A549 (cell line): ENCODE measurements around the gene PARD3B.

Experiments
- EP300 ChIP-seq, 2 experiments: fragments of >200 bp; sonication (Bioruptor Twin); formaldehyde crosslinking; IDR thresholded peaks; 2 replicates in 1 of 2; 3 replicates in 1 of 2; pipeline ENCODE4 v1.6.1; 2016 to 2017
- HMGXB4 ChIP-seq: fragments of 250-450 bp; sonication (Bioruptor Pico); IDR thresholded peaks from 2 replicates; pipeline ENCODE4 v1.5.0; 2021; ENCODE audit warnings: mild to moderate bottlenecking, moderate library complexity, borderline replicate concordance
- JUNB ChIP-seq: fragments of >200 bp; sonication (Bioruptor Twin); formaldehyde crosslinking; IDR thresholded peaks from 2 replicates; pipeline ENCODE4 v1.6.1; 2016
- KDM5A ChIP-seq: fragments of 200-600 bp; sonication (generic); IDR thresholded peaks from 2 replicates; pipeline ENCODE4 v1.6.1; 2016; ENCODE audit warnings: antibody characterized with exemption, mild to moderate bottlenecking
- MAX ChIP-seq: IDR thresholded peaks from 2 replicates; pipeline ENCODE4 v1.6.1; 2012
- NFE2L2 ChIP-seq: fragments of 150-350 bp; conservative IDR thresholded peaks from 2 replicates; pipeline ENCODE4 v1.6.1; 2014; ENCODE audit warnings: low read length
- NPAS2 ChIP-seq: fragments of 250-450 bp; sonication (Bioruptor Pico); IDR thresholded peaks from 2 replicates; pipeline ENCODE4 v1.8.0; 2022; ENCODE audit warnings: mild to moderate bottlenecking, moderate library complexity, borderline replicate concordance
- POLR2A ChIP-seq: IDR thresholded peaks from 2 replicates; pipeline ENCODE4 v1.6.1; 2012; ENCODE audit warnings: mild to moderate bottlenecking, low read length
- RCOR1 ChIP-seq: fragments of 150-350 bp; IDR thresholded peaks from 2 replicates; pipeline ENCODE4 v1.6.1; 2014; ENCODE audit warnings: antibody characterized with exemption, low read length, low read depth
- REST ChIP-seq: fragments of 200-600 bp; sonication (generic); IDR thresholded peaks from 2 replicates; pipeline ENCODE4 v1.6.1; 2016; ENCODE audit warnings: antibody characterized with exemption, mild to moderate bottlenecking, moderate library complexity
- USF2 ChIP-seq: fragments of 450-650 bp; IDR thresholded peaks from 2 replicates; pipeline ENCODE4 v1.6.1; 2014; ENCODE audit warnings: antibody characterized with exemption
- TF ChIP-seq, protein P1 (sequence below): fragments of >200 bp; sonication (Bioruptor Twin); formaldehyde crosslinking; IDR thresholded peaks from 3 replicates; pipeline ENCODE4 v1.5.1; 2016

- TF ChIP-seq KDM5A (no peak), NFE2L2 (no peak), MAX (no peak), USF2 (no peak), EP300 (IDR thresholded peaks at IDR 0.05) (no peak), REST (no peak), RCOR1 (no peak), NPAS2 (CRISPR knock-in tag) (no peak), JUNB (no peak), POLR2A (no peak), HMGXB4 (CRISPR knock-in tag) (no peak)
- TF ChIP-seq, protein P1, sequence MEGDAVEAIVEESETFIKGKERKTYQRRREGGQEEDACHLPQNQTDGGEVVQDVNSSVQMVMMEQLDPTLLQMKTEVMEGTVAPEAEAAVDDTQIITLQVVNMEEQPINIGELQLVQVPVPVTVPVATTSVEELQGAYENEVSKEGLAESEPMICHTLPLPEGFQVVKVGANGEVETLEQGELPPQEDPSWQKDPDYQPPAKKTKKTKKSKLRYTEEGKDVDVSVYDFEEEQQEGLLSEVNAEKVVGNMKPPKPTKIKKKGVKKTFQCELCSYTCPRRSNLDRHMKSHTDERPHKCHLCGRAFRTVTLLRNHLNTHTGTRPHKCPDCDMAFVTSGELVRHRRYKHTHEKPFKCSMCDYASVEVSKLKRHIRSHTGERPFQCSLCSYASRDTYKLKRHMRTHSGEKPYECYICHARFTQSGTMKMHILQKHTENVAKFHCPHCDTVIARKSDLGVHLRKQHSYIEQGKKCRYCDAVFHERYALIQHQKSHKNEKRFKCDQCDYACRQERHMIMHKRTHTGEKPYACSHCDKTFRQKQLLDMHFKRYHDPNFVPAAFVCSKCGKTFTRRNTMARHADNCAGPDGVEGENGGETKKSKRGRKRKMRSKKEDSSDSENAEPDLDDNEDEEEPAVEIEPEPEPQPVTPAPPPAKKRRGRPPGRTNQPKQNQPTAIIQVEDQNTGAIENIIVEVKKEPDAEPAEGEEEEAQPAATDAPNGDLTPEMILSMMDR, result no peak
These were observed 630.6 kb downstream of the PARD3B start for GRCh38 chr2:205175831-205176230.
